Activated CD8-positive, alpha-beta T cell treated with anti-CD3 and anti-CD28 coated beads for 36 hours (primary cell): Measurements from ENCODE around the gene STK17A. TPM values are rescaled to one million over a fixed set of nuclear protein-coding genes. Genes with fewer than 3 reads are reported as not detected.

Experiments used
- ATAC-seq: fragments of 200-7000 bp; cut with Tn5 transposase; one replicate; pipeline ENCODE4 v1.10.0; 2021; ENCODE audit warnings: mild to moderate bottlenecking, moderate library complexity
- CTCF ChIA-PET: fragments of 350-600 bp; sonication (Branson Sonifier 250); formaldehyde crosslinking; loops from one replicate; lab custom pipeline; 2021; ENCODE audit warnings: antibody characterized with exemption; lab: Charles Lee
- POLR2A ChIA-PET: fragments of 350-600 bp; sonication (Branson Sonifier 250); formaldehyde crosslinking; loops from one replicate; lab custom pipeline; 2021; ENCODE audit warnings: antibody characterized with exemption; lab: Charles Lee
- DNase-seq: peaks from one replicate; pipeline ENCODE4 v3.0.0-alpha.2; 2020
- H3K27ac Mint-ChIP-seq: one replicate; pipeline ENCODE4 v1.8.0; 2021; ENCODE audit warnings: mild to moderate bottlenecking, mixed read lengths
- H3K27me3 Mint-ChIP-seq: one replicate; pipeline ENCODE4 v1.8.0; 2021; ENCODE audit warnings: mixed read lengths
- H3K36me3 Mint-ChIP-seq: one replicate; pipeline ENCODE4 v1.8.0; 2021; ENCODE audit warnings: low read depth, mixed read lengths
- H3K4me1 Mint-ChIP-seq: one replicate; pipeline ENCODE4 v1.8.0; 2021; ENCODE audit warnings: low read depth, mixed read lengths
- H3K4me3 Mint-ChIP-seq: one replicate; pipeline ENCODE4 v1.8.0; 2021; ENCODE audit warnings: mild to moderate bottlenecking, moderate library complexity, mixed read lengths
- H3K9me3 Mint-ChIP-seq: one replicate; pipeline ENCODE4 v1.8.0; 2021; ENCODE audit warnings: mixed read lengths
- intact Hi-C: fragments of 100-400 bp; cut with micrococcal nuclease; formaldehyde crosslinking; loops from one replicate; pipeline ENCODE4 v1.10.0; 2022
- total RNA-seq, 2 experiments: library from RNA; stranded (reverse); gene quantifications; one replicate each; pipeline ENCODE4 v1.2.3, GENCODE V29; 2021
- TF ChIP-seq, protein P1 (sequence below): fragments of 200-600 bp; IDR thresholded peaks from one replicate; pipeline ENCODE4 v1.8.0; 2022; ENCODE audit warnings: antibody characterized with exemption, mild to moderate bottlenecking

The STK17A gene
- total RNA-seq, 2 experiments from 2014 or later: 42.4 to 46.1 TPM

DNA sequence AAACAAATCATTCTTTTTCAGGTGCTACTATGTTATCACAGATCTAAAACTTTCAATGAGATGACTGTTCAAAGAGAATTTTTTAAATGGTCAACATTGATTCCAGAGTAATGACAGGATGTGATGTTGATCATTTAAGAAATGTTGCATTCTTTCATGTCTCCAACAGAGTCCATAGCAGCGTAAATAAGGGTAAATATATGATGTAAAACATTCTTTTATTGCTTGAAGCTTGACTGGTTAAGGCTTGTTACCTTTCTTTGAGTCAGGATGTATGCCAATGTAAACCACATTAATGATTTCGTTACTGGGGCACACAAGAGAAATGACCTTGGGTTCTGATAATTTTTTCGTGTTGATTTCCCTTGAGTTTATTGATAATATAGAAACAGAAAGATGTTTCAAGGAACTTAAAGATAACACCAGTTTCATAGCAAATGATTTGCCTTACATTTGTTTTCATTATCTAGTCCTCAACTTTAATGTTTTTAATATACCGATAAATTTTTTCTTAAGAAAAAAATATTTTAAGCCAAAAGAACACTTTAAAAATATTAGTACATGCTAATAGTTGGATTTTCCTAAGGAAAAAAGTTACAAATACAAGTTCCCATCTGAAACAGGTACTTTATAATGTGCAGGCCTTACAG lies 3.5 kb downstream of the STK17A start:
- H3K36me3 Mint-ChIP-seq: peaks cover 9% of the 10 kb centered on the region
- intact Hi-C loops: loop anchor here (5.0 kb wide), 1 partner anchor 36 kb away; no protein-coding TSS in a partner anchor
- H3K4me3 Mint-ChIP-seq: peak overlapping the region; percentile 93
- CTCF ChIA-PET: interaction anchor here (1.1 to 12.9 kb wide), 8 partner anchors 8 to 252 kb away, joined by 3 to 452 read pairs (median 66); no protein-coding TSS in a partner anchor
- POLR2A ChIA-PET: interaction anchor here (1.2 to 8.0 kb wide), 8 partner anchors 8 to 61 kb away, joined by 3 to 159 read pairs (median 5); no protein-coding TSS in a partner anchor
- ATAC-seq: peak; percentile 5
- peaks cover 45% of the 10 kb centered on the region for H3K4me1 Mint-ChIP-seq
- TF ChIP-seq, protein P1, sequence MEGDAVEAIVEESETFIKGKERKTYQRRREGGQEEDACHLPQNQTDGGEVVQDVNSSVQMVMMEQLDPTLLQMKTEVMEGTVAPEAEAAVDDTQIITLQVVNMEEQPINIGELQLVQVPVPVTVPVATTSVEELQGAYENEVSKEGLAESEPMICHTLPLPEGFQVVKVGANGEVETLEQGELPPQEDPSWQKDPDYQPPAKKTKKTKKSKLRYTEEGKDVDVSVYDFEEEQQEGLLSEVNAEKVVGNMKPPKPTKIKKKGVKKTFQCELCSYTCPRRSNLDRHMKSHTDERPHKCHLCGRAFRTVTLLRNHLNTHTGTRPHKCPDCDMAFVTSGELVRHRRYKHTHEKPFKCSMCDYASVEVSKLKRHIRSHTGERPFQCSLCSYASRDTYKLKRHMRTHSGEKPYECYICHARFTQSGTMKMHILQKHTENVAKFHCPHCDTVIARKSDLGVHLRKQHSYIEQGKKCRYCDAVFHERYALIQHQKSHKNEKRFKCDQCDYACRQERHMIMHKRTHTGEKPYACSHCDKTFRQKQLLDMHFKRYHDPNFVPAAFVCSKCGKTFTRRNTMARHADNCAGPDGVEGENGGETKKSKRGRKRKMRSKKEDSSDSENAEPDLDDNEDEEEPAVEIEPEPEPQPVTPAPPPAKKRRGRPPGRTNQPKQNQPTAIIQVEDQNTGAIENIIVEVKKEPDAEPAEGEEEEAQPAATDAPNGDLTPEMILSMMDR: no peak
- DNase-seq: no peak
- H3K27ac Mint-ChIP-seq: peak overlapping the region; percentile 93
- H3K27me3 Mint-ChIP-seq: peaks cover under 1% of the 10 kb centered on the region
- H3K9me3 Mint-ChIP-seq: no peaks in the 10 kb centered on the region

DNA sequence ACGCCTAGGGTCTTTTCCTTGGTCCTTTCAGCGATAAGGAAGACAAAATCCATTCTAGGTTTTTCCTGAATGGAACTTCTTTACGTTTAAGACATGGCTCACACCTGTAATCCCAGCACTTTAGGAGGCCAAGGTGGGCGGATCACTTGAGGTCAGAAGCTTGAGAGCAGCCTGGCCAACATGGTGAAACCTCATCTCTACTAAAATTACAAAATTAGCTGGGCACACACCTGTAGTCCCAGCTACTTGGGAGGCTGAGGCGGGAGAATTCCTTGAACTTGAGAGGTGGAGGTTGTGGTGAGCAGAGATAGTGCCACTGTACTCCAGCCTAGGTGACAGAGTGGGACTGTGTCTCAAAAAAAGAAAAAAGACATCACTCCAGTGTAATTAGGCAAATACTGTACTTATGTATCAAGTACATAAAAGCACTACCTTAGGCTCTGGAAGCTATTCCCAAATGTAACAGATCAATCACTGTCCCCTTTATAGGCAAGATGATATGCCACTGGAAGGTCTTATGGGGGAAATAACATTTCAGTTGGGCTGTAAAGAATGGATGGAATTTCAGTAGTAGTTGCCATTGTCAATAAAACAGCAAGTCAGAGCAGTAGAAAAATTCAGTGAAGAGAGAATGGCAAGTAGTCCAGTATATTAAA lies 5.7 kb downstream of the STK17A start:
- POLR2A ChIA-PET: interaction anchor here (0.6 to 8.0 kb wide), 6 partner anchors 29 to 1323 kb away, joined by 3 to 159 read pairs (median 4); no protein-coding TSS in a partner anchor
- H3K27ac Mint-ChIP-seq: peak overlapping the region; percentile 83
- TF ChIP-seq, protein P1: no peak
- no peaks in the 10 kb centered on the region for H3K27me3 Mint-ChIP-seq
- CTCF ChIA-PET: interaction anchor here (1.4 to 12.9 kb wide), 3 partner anchors 8 to 111 kb away, joined by 5 to 452 read pairs (median 173); no protein-coding TSS in a partner anchor
- intact Hi-C loops: loop anchor here (5.0 kb wide), 1 partner anchor 34 kb away; no protein-coding TSS in a partner anchor
- H3K9me3 Mint-ChIP-seq: no peaks in the 10 kb centered on the region
- DNase-seq: no peak
- peaks cover 63% of the 10 kb centered on the region for H3K4me1 Mint-ChIP-seq
- no peak for ATAC-seq
- peaks cover 18% of the 10 kb centered on the region for H3K36me3 Mint-ChIP-seq
- peak overlapping the region; percentile 22 for H3K4me3 Mint-ChIP-seq

DNA sequence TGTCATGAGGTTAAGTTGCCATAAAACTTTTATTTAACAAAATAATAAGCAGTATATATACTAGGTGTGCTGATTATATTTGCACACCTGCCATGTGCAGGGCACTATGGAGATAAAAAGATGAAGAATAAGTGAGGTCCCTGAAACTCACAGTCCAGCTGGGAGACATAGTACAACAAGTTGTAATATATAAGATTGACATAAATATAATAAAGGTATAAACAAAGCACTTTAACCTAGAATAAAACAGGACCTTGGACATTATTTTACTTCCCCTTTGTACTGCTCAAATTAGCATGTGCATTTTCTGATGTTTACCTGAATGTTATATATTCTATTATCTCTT lies 6.2 kb downstream of the STK17A start:
- ATAC-seq (no peak), DNase-seq (no peak)
- Mint-ChIP-seq H3K4me3 (peak overlapping the region; percentile 29), H3K27ac (peak overlapping the region; percentile 83), H3K36me3 (peaks cover 16% of the 10 kb centered on the region), H3K4me1 (peaks cover 68% of the 10 kb centered on the region), H3K27me3 (no peaks in the 10 kb centered on the region), H3K9me3 (no peaks in the 10 kb centered on the region)
- POLR2A ChIA-PET: interaction anchor here (0.8 to 2.8 kb wide), 2 partner anchors 28 to 80 kb away, joined by 3 to 10 read pairs; no protein-coding TSS in a partner anchor
- TF ChIP-seq, protein P1: no peak
- intact Hi-C loops: loop anchor here (5.0 kb wide), 1 partner anchor 33 kb away; no protein-coding TSS in a partner anchor
- CTCF ChIA-PET: interaction anchor here (12.9 kb wide), 1 partner anchor 111 kb away, joined by 452 read pairs; no protein-coding TSS in a partner anchor

DNA sequence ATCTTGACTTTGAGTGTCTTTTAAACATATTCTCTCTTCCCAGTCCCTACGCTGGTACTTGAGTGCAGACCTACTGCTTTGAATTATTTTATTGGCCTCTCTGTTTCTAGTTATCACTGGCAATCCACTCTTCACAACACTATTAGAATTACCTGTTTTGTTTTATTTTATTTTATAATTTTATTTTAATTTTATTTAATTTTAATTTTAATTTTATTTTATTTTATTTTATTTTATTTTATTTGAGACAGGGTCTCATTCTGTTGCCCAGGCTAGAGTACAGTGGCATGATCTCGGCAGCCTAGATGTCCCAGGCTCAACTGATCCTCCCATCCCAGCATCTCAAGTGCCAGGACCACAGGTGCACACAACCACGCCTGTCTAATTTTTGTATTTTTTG lies 6.8 kb downstream of the STK17A start:
- Mint-ChIP-seq H3K36me3 (peaks cover 14% of the 10 kb centered on the region), H3K27ac (peak overlapping the region; percentile 69), H3K27me3 (no peaks in the 10 kb centered on the region), H3K9me3 (no peaks in the 10 kb centered on the region), H3K4me1 (peaks cover 74% of the 10 kb centered on the region), H3K4me3 (peak overlapping the region; percentile 53)
- ChIA-PET CTCF (interaction anchor here (12.9 kb wide), 1 partner anchor 110 kb away, joined by 452 read pairs; no protein-coding TSS in a partner anchor), POLR2A (interaction anchor here (0.6 to 3.5 kb wide), 4 partner anchors 11 to 59 kb away, joined by 3 to 22 read pairs (median 7); no protein-coding TSS in a partner anchor)
- intact Hi-C loops: loop anchor here (2.0 to 5.0 kb wide), 2 partner anchors 33 to 59 kb away; no protein-coding TSS in a partner anchor
- ATAC-seq (no peak), DNase-seq (no peak)
- TF ChIP-seq, protein P1: no peak
